Tibial artery (tissue), 4 donors: ENCODE measurements around the gene MAPKAP1.
"Not testable (repeated sequence)": the region's sequence is repeated elsewhere in the genome, so short reads cannot be mapped to it uniquely, and the experiment has no call there.

Experiments used
- DNase-seq, 2 donors: peaks; one replicate each; pipeline ENCODE4 v3.0.0-alpha.2; 2019
- H3K27ac ChIP-seq, 2 donors: fragments of 200-600 bp; sonication (generic) in 1 of 2; 1 replicate in 1 of 2; 2 replicates in 1 of 2; pipeline ENCODE4 v1.5.1; 2018 to 2019; ENCODE audit warnings: mild to moderate bottlenecking in 1 of 2
- H3K27me3 ChIP-seq, 2 donors: fragments of 200-600 bp; sonication (generic) in 1 of 2; one replicate each; pipeline versions ENCODE4 v1.5.1 to v1.6.0; 2016 to 2019
- H3K36me3 ChIP-seq, 3 donors: fragments of 200-600 bp; sonication (generic) in 2 of 3; one replicate each; pipeline ENCODE4 v1.5.1; 2016 to 2019; ENCODE audit warnings: mild to moderate bottlenecking in 2 of 3
- H3K4me1 ChIP-seq, 4 donors: fragments of 200-600 bp; sonication (generic) in 2 of 4; 1 replicate in 3 of 4; 2 replicates in 1 of 4; pipeline ENCODE4 v1.5.1; 2016 to 2019
- H3K4me3 ChIP-seq, 2 donors: fragments of 200-600 bp; sonication (generic) in 1 of 2; 1 replicate in 1 of 2; 2 replicates in 1 of 2; pipeline ENCODE4 v1.5.1; 2018 to 2019; ENCODE audit warnings: mild to moderate bottlenecking in 2 of 2
- H3K9me3 ChIP-seq, 3 donors: fragments of 200-600 bp; sonication (generic) in 1 of 3; one replicate each; pipeline ENCODE4 v1.5.1; 2016 to 2019
- CTCF ChIP-seq, 2 experiments: fragments of 200-600 bp in 1 of 2; fragments of 450-650 bp in 1 of 2; IDR thresholded peaks; one replicate each; pipeline ENCODE4 v1.5.1; 2017 to 2019; ENCODE audit warnings: antibody characterized with exemption in 2 of 2, mild to moderate bottlenecking in 1 of 2, moderate library complexity in 1 of 2
- intact Hi-C: fragments of 100-400 bp; cut with DNase I; formaldehyde crosslinking; loops from one replicate; pipeline ENCODE4 v1.15.0; 2023; ENCODE audit warnings: low total_unique reads

Gene MAPKAP1

GRCh38 chr9:125701351-125701750, 5.7 kb downstream of the MAPKAP1 start:
- no peak for DNase-seq
- H3K27me3 ChIP-seq, result no peaks in the 10 kb centered on the region
- H3K4me3 ChIP-seq, result no peak overlapping the region
- TF ChIP-seq CTCF (IDR thresholded peaks at IDR 0.05), result no peak
- H3K4me1 ChIP-seq, result peaks cover 0 to 13% (median 9%) of the 10 kb centered on the region in 4 donors
- no peaks in the 10 kb centered on the region for H3K9me3 ChIP-seq
- no peak overlapping the region for H3K27ac ChIP-seq
- intact Hi-C loops, result no loop called here
- H3K36me3 ChIP-seq, result no peaks in the 10 kb centered on the region

- no peaks in the 10 kb centered on the region for H3K36me3 ChIP-seq
- no peak for DNase-seq
- H3K27ac ChIP-seq, result no peak overlapping the region
- H3K27me3 ChIP-seq, result no peaks in the 10 kb centered on the region
- TF ChIP-seq CTCF (IDR thresholded peaks at IDR 0.05), result no peak
- intact Hi-C loops, result no loop called here
- H3K9me3 ChIP-seq, result no peaks in the 10 kb centered on the region
- H3K4me1 ChIP-seq, result peaks cover 0 to 8% (median 4%) of the 10 kb centered on the region in 4 donors
- no peak overlapping the region for H3K4me3 ChIP-seq
Measured at GRCh38 chr9:125700791-125701190, 6.2 kb downstream of the MAPKAP1 start.

- Histone ChIP-seq H3K36me3 (no peaks in the 10 kb centered on the region), H3K27me3 (no peaks in the 10 kb centered on the region), H3K4me1 (no peaks in the 10 kb centered on the region), H3K9me3 (no peaks in the 10 kb centered on the region), H3K27ac (no peak overlapping the region), H3K4me3 (no peak overlapping the region)
- DNase-seq, result no peak
- no peak for TF ChIP-seq CTCF (IDR thresholded peaks at IDR 0.05)
- intact Hi-C loops, result no loop called here
Measured at GRCh38 chr9:125699870-125700269, 7.1 kb downstream of the MAPKAP1 start.

GRCh38 chr9:125696106-125696647, 10.8 kb downstream of the MAPKAP1 start:
- DNase-seq, result no peak
- Histone ChIP-seq H3K4me3 (no peak overlapping the region), H3K36me3 (no peaks in the 10 kb centered on the region), H3K4me1 (no peaks in the 10 kb centered on the region), H3K27ac (no peak overlapping the region), H3K27me3 (no peaks in the 10 kb centered on the region), H3K9me3 (no peaks in the 10 kb centered on the region)
- TF ChIP-seq CTCF (IDR thresholded peaks at IDR 0.05), result no peak
- intact Hi-C loops, result no loop called here

- DNase-seq, H3K27ac ChIP-seq, H3K9me3 ChIP-seq, H3K27me3 ChIP-seq, H3K4me3 ChIP-seq, H3K36me3 ChIP-seq, intact Hi-C loops, H3K4me1 ChIP-seq: not testable (repeated sequence)
Measured at GRCh38 chr9:125695548-125695947, 11.5 kb downstream of the MAPKAP1 start.

- Histone ChIP-seq H3K9me3 (no peaks in the 10 kb centered on the region), H3K4me1 (no peaks in the 10 kb centered on the region), H3K27ac (no peak overlapping the region), H3K4me3 (no peak overlapping the region), H3K27me3 (no peaks in the 10 kb centered on the region), H3K36me3 (no peaks in the 10 kb centered on the region)
- TF ChIP-seq CTCF (IDR thresholded peaks at IDR 0.05), result no peak
- no peak for DNase-seq
- intact Hi-C loops, result no loop called here
Measured at GRCh38 chr9:125694478-125694877, 12.5 kb downstream of the MAPKAP1 start.

GRCh38 chr9:125693492-125693891, 13.5 kb downstream of the MAPKAP1 start:
- H3K4me1 ChIP-seq, H3K4me3 ChIP-seq, DNase-seq, H3K36me3 ChIP-seq, H3K9me3 ChIP-seq, intact Hi-C loops, H3K27ac ChIP-seq, H3K27me3 ChIP-seq: not testable (repeated sequence)
